Glutamatergic neuron (in vitro differentiated cells): ENCODE data around the gene GRID1. TPM values are rescaled to one million over a fixed set of nuclear protein-coding genes. Genes with fewer than 3 reads are reported as not detected.

Experiments used
- DNase-seq: peaks from one replicate; pipeline ENCODE4 v3.0.0; 2022
- H3K27ac Mint-ChIP-seq: one replicate; pipeline ENCODE4 v1.8.0; 2020; ENCODE audit warnings: mild to moderate bottlenecking, mixed read lengths, inconsistent platforms; ENCODE audit not compliant: unreplicated experiment
- H3K27me3 Mint-ChIP-seq: one replicate; pipeline ENCODE4 v1.8.0; 2020; ENCODE audit warnings: mild to moderate bottlenecking, moderate library complexity, mixed read lengths, inconsistent platforms; ENCODE audit not compliant: unreplicated experiment
- H3K36me3 Mint-ChIP-seq: one replicate; pipeline ENCODE4 v1.8.0; 2020; ENCODE audit warnings: mild to moderate bottlenecking, mixed read lengths, inconsistent platforms; ENCODE audit not compliant: unreplicated experiment
- H3K4me1 Mint-ChIP-seq: one replicate; pipeline ENCODE4 v1.8.0; 2020; ENCODE audit warnings: mild to moderate bottlenecking, low read depth, mixed read lengths, inconsistent platforms; ENCODE audit not compliant: unreplicated experiment
- H3K4me3 Mint-ChIP-seq: one replicate; pipeline ENCODE4 v1.8.0; 2020; ENCODE audit warnings: mild to moderate bottlenecking, mixed read lengths, inconsistent platforms; ENCODE audit not compliant: unreplicated experiment
- H3K9me3 Mint-ChIP-seq: one replicate; pipeline ENCODE4 v1.8.0; 2020; ENCODE audit warnings: mild to moderate bottlenecking, moderate library complexity, mixed read lengths, inconsistent platforms; ENCODE audit not compliant: unreplicated experiment
- CTCF ChIP-seq: fragments of 200-600 bp; sonication (generic); IDR thresholded peaks from one replicate; pipeline ENCODE4 v1.5.0; 2021; ENCODE audit not compliant: partially characterized antibody, unreplicated experiment
- total RNA-seq: library from RNA; stranded (reverse); fragmentation: NEBNext Ultra II Directional; extraction: Animal tissue kit (Norgen Biotek cat#: 25700); gene quantifications from one replicate; pipeline ENCODE4 v1.2.1, GENCODE V29; 2021; ENCODE audit not compliant: unreplicated experiment

Gene GRID1
- total RNA-seq, 1 donor from 2014 or later: 8.0 TPM

- no peaks in the 10 kb centered on the region for H3K4me1 Mint-ChIP-seq
Observed at GRCh38 chr10:86399514-86399878, 32.9 kb upstream of the GRID1 start.

GRCh38 chr10:86397120-86397519 lies 30.5 kb upstream of the GRID1 start:
- Mint-ChIP-seq H3K4me1 (no peaks in the 10 kb centered on the region), H3K4me3 (no peak overlapping the region), H3K9me3 (peaks cover 14% of the 10 kb centered on the region), H3K27me3 (peaks cover 8% of the 10 kb centered on the region), H3K27ac (no peak overlapping the region), H3K36me3 (no peaks in the 10 kb centered on the region)
- no peak for TF ChIP-seq CTCF
- DNase-seq: no peak

More at GRCh38 chr10:86399514-86399878, 32.9 kb upstream of the GRID1 start:
- no peak for DNase-seq
- peak overlapping the region; percentile 76 for H3K4me3 Mint-ChIP-seq
- no peak overlapping the region for H3K27ac Mint-ChIP-seq
- no peak for TF ChIP-seq CTCF
- H3K36me3 Mint-ChIP-seq: no peaks in the 10 kb centered on the region
- H3K27me3 Mint-ChIP-seq: peaks cover 14% of the 10 kb centered on the region
- peaks cover 18% of the 10 kb centered on the region for H3K9me3 Mint-ChIP-seq

GRCh38 chr10:86393862-86394455 lies 27.4 kb upstream of the GRID1 start:
- H3K27ac Mint-ChIP-seq: no peak overlapping the region
- DNase-seq: no peak
- peaks cover 1% of the 10 kb centered on the region for H3K4me1 Mint-ChIP-seq
- no peak overlapping the region for H3K4me3 Mint-ChIP-seq
- peaks cover 7% of the 10 kb centered on the region for H3K9me3 Mint-ChIP-seq
- H3K27me3 Mint-ChIP-seq: peaks cover 2% of the 10 kb centered on the region
- H3K36me3 Mint-ChIP-seq: no peaks in the 10 kb centered on the region
- TF ChIP-seq CTCF: no peak

GRCh38 chr10:86393362-86393761 lies 26.8 kb upstream of the GRID1 start:
- peaks cover 8% of the 10 kb centered on the region for H3K9me3 Mint-ChIP-seq
- DNase-seq: no peak
- TF ChIP-seq CTCF: no peak
- H3K4me1 Mint-ChIP-seq: peaks cover 2% of the 10 kb centered on the region
- H3K4me3 Mint-ChIP-seq: no peak overlapping the region
- H3K27ac Mint-ChIP-seq: no peak overlapping the region
- H3K36me3 Mint-ChIP-seq: peaks cover 1% of the 10 kb centered on the region
- H3K27me3 Mint-ChIP-seq: peaks cover 4% of the 10 kb centered on the region

GRCh38 chr10:86392723-86393094 lies 26.1 kb upstream of the GRID1 start:
- TF ChIP-seq CTCF: no peak
- Mint-ChIP-seq H3K9me3 (peaks cover 13% of the 10 kb centered on the region), H3K4me3 (no peak overlapping the region), H3K27ac (no peak overlapping the region), H3K4me1 (peaks cover 3% of the 10 kb centered on the region), H3K36me3 (peaks cover 4% of the 10 kb centered on the region), H3K27me3 (peaks cover 7% of the 10 kb centered on the region)
- DNase-seq: no peak
